HG03442 (cell line): ENCODE measurements around the gene CDK2AP2.
"Not testable (repeated sequence)": the region's sequence is repeated elsewhere in the genome, so short reads cannot be mapped to it uniquely, and the experiment has no call there.

Source experiments
- ATAC-seq: cut with Tn5 transposase; IDR thresholded peaks from one replicate; pipeline ENCODE4 v1.9.1; 2021; ENCODE audit warnings: mild to moderate bottlenecking, moderate library complexity; ENCODE audit not compliant: unreplicated experiment

CDK2AP2 gene

GRCh38 chr11:67491276-67492068 is 16.5 kb downstream of the CDK2AP2 start:
- ATAC-seq: no peak

DNA sequence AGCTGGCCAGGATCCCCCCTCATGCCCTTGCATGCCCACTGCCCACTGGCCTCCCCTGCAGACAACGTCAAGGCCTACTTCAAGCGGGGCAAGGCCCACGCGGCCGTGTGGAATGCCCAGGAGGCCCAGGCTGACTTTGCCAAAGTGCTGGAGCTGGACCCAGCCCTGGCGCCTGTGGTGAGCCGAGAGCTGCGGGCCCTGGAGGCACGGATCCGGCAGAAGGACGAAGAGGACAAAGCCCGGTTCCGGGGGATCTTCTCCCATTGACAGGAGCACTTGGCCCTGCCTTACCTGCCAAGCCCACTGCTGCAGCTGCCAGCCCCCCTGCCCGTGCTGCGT is 17.3 kb downstream of the CDK2AP2 start:
- no peak for ATAC-seq

DNA sequence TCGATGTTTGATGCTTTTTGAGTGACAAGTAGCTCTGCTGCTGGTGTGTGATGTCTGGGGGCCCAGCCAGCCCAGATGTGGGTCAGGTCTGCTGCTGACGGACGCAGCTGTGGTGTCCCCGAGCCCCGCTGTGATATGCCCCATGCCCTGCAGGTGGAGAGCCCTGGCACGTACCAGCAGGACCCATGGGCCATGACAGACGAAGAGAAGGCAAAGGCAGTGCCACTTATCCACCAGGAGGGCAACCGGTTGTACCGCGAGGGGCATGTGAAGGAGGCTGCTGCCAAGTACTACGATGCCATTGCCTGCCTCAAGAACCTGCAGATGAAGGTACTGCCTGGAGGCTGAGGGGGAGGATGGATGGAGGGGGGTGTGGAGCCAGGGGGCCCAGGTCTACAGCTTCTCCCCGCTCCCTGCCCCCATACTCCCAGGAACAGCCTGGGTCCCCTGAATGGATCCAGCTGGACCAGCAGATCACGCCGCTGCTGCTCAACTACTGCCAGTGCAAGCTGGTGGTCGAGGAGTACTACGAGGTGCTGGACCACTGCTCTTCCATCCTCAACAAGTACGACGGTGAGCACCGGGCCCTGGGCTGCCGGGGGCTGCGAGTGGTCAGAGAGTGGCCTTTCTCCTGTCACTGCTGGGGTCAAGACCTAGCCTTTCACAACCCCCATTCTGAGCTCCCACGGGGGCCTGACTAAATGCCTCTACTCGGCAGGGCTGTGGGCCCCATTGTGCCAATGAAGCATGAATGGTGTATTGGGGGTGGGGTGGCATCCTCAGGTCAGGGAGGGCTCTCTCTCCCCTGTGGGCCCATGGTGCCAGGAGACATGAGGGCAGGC is 17.9 kb downstream of the CDK2AP2 start:
- no peak for ATAC-seq

DNA sequence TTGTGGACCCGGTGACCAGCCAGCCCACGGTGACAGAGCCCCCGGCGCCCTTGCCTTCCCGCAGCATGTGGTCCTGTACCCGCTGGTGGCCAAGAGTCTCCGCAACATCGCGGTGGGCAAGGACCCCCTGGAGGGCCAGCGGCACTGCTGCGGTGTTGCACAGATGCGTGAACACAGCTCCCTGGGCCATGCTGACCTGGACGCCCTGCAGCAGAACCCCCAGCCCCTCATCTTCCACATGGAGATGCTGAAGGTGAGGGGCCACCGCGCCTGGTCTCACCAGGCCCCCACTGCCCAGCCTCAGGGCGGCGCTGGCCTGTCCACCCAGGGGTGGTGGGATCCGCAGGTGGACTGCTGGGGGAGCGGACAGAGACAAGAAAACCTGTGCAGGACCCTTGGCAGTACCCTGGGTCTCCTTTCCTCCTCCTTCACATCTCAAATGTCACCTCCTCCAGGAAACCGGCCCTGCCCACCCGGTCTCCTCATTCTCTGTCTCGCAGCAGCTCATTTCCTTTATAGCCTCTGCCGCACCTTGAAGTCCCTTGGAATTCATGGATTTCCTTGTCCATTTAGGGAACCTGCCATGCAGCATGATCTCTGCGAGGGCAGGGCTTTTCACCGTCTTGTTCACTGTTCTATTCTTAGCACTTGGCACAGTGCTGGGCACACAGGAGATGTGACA is 18.6 kb downstream of the CDK2AP2 start:
- no peak for ATAC-seq

GRCh38 chr11:67486481-67487195 is 21.3 kb downstream of the CDK2AP2 start:
- ATAC-seq: peak; percentile 29

- ATAC-seq: not testable (repeated sequence)
Observed at GRCh38 chr11:67485873-67486361, 22.0 kb downstream of the CDK2AP2 start.

DNA sequence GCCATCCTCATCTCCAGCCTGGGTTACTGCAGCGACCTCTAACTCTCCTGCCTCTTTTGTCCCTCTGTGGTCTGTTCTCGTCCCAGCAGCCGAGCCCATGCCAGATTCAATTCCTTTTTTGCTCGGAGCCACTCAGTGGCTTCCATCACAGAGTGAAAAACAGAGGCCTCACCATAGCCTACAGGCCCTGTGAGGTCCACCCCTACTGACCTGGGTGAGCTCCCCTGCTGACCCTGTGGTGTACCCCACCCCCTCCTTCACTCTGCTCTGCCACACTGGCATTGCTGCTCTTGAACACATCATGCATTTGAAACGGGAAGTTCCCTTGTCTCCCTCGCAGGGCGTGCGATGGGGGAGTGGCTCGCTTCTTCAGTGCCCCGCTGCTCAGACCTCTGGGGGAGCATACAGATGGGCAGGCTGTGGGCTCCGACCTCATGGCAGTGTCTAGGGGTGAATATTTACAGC is 23.1 kb downstream of the CDK2AP2 start:
- no peak for ATAC-seq

GRCh38 chr11:67483831-67484665 is 23.9 kb downstream of the CDK2AP2 start:
- ATAC-seq: no peak

- ATAC-seq: peak; percentile 57
Observed at GRCh38 chr11:67482827-67483798, 24.8 kb downstream of the CDK2AP2 start, which contains the start of gene AIP. Gene AIP, plus strand, starts transcription at chr11:67483026. Its CDS starts 133 bp downstream, at chr11:67483159.

GRCh38 chr11:67482275-67482826 is 25.6 kb downstream of the CDK2AP2 start:
- ATAC-seq: no peak

DNA sequence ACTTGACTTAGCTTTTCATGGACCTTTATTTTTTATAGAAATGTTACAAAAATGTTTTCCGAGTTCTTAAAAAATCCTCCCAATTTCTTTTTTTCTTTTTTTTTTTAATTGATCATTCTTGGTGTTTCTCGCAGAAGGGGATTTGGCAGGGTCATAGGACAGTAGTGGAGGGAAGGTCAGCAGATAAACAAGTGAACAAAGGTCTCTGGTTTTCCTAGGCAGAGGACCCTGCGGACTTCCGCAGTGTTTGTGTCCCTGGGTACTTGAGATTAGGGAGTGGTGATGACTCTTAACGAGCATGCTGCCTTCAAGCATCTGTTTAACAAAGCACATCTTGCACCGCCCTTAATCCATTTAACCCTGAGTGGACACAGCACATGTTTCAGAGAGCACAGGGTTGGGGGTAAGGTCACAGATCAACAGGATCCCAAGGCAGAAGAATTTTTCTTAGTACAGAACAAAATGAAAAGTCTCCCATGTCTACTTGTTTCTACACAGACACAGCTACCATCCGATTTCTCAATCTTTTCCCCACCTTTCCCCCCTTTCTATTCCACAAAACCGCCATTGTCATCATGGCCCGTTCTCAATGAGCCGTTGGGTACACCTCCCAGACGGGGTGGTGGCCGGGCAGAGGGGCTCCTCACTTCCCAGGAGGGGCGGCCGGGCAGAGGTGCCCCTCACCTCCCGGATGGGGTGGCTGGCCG is 30.5 kb downstream of the CDK2AP2 start:
- ATAC-seq: not testable (repeated sequence)

- ATAC-seq: not testable (repeated sequence)
Observed at GRCh38 chr11:67476692-67477091, 31.3 kb downstream of the CDK2AP2 start.

GRCh38 chr11:67472882-67473281 is 35.1 kb downstream of the CDK2AP2 start:
- no peak for ATAC-seq

GRCh38 chr11:67470337-67471002 is 37.5 kb downstream of the CDK2AP2 start:
- no peak for ATAC-seq

- ATAC-seq: no peak
Observed at GRCh38 chr11:67469508-67469811, 38.5 kb downstream of the CDK2AP2 start.

- ATAC-seq: peak; percentile 63
Observed at GRCh38 chr11:67468759-67469507, 39.0 kb downstream of the CDK2AP2 start, which contains the start of gene TMEM134. Gene TMEM134, minus strand, starts transcription at chr11:67469251. Its CDS starts 59 bp downstream, at chr11:67469192.
